GM11168 (cell line): ENCODE results near the gene SLC12A5.

Experiments used
- in situ Hi-C: fragments of 300-500 bp; cut with MboI; formaldehyde crosslinking; loops from one replicate; pipeline ENCODE4 v1.12.0; 2022; ENCODE audit warnings: low sequenced_read_pairs; ENCODE audit not compliant: unreplicated experiment

SLC12A5 gene

GRCh38 chr20:46004889-46005473 lies 24.0 kb upstream of the SLC12A5 start:
- in situ Hi-C loops: no loop called here

- in situ Hi-C loops: no loop called here
Measured at GRCh38 chr20:46006022-46006705, 22.9 kb upstream of the SLC12A5 start.

DNA sequence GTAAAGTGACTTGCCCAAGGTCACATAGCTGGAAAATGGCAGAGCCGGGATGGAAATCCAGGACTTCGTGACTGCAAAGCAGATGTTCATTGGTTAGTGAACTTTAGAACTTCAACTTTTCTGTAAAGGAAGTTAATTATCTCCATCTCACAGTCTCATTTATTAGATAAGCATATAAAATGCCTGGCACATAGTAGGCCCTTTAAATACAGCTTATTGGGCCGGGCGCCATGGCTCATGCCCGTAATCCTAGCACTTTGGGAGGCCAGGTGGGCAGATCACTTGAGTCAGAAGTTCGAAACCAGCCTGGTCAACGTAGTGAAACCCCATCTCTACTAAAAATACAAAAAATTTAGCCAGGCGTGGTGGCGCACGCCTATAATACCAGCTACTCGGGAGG lies 22.1 kb upstream of the SLC12A5 start:
- in situ Hi-C loops: no loop called here

DNA sequence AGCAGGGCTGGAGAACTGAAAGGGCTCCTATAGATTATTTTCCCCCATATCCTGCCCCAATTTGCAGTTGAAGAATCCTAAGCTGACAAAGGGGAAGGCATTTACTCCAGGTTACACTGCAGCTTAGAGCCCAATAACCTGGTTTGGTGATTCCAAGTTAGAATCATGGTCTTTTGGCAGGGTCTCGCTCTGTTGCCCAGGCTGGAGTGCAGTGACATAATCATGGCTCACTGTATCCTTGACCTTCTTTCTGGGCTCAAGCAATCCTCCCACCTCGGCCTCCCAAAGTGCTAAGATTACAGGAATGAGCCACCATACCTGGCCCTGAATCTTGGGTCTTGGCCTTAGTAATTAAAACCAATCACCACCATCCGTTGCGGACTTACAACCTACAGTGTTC lies 21.3 kb upstream of the SLC12A5 start:
- in situ Hi-C loops: no loop called here

- in situ Hi-C loops: no loop called here
Measured at GRCh38 chr20:46009816-46010215, 19.2 kb upstream of the SLC12A5 start.

DNA sequence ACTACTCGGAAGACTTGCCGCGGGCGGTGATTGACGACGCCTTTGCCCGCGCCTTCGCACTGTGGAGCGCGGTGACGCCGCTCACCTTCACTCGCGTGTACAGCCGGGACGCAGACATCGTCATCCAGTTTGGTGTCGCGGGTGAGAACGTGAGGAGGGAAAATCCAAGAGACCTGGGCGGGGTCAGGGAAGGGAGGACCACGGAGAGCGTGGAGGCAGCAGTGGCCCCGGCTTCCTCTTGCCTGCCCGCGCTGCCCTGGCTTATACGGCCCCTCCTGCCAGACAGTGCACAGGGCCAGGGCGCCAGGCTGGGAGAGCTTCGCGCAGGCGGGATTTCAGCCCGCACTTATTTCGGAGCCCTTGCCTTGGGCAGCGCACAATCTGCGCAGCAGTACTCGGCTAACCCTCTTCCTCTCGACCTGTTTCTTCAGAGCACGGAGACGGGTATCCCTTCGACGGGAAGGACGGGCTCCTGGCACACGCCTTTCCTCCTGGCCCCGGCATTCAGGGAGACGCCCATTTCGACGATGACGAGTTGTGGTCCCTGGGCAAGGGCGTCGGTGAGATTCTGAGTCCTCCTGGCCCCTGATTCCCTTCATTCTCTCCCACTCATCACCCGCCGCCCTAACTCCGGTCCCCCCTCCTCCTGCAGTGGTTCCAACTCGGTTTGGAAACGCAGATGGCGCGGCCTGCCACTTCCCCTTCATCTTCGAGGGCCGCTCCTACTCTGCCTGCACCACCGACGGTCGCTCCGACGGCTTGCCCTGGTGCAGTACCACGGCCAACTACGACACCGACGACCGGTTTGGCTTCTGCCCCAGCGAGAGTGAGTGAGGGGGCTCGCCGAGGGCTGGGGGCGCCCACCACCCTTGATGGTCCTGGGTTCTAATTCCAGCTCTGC lies 18.3 kb upstream of the SLC12A5 start:
- in situ Hi-C loops: no loop called here

DNA sequence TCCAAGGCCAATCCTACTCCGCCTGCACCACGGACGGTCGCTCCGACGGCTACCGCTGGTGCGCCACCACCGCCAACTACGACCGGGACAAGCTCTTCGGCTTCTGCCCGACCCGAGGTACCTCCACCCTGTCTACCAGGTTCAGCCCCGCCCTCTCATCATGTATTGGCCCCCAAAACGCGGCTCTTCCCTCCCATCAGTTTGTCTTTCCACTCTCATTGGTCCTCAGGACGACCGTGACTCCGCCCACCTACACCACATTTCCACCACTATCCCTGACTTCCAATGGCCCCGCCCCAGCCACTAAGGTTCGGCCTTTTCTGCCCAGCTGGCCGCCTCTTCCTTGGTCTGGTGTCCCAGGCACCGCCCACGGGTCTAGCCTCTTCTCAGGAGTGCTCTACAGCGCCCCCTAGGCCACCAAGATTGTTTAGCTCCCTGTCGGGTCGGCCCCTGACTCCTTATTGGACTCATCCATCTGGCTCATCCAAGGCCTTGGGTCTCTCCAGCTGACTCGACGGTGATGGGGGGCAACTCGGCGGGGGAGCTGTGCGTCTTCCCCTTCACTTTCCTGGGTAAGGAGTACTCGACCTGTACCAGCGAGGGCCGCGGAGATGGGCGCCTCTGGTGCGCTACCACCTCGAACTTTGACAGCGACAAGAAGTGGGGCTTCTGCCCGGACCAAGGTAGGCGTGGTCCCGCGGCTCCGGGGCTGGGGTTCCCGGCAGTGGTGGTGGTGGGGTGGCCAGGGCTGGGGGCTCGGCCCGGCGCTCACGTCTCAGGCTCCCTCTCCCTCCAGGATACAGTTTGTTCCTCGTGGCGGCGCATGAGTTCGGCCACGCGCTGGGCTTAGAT lies 17.2 kb upstream of the SLC12A5 start:
- in situ Hi-C loops: no loop called here

GRCh38 chr20:46012921-46013320 lies 16.1 kb upstream of the SLC12A5 start:
- in situ Hi-C loops: no loop called here

- in situ Hi-C loops: no loop called here
Measured at GRCh38 chr20:46013322-46013828, 15.6 kb upstream of the SLC12A5 start.

- in situ Hi-C loops: no loop called here
Measured at GRCh38 chr20:46013829-46014516, 15.0 kb upstream of the SLC12A5 start.

- in situ Hi-C loops: loop anchor here (5.0 kb wide), 1 partner anchor 78 kb away; no protein-coding TSS in a partner anchor
Measured at GRCh38 chr20:46014517-46015396, 14.3 kb upstream of the SLC12A5 start.

DNA sequence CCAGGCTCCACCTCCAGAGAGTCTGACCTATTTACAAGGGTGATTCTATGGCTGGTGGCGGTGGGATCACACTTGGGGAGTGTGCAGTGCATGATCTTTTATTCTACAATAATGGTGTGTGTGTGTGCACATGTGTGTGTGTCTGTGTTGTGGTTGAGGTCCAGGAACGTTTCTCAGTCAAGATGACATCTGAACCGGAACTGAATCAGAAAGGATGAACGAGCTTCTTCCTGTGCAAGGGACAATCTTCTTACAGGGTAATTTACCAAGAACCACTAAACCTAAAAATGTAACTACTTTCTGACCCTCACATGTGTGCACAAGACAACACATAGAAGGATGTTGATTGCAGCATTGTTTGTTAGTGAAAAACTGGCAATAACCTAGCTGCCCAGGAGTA lies 11.7 kb upstream of the SLC12A5 start:
- in situ Hi-C loops: loop anchor here (5.0 kb wide), 1 partner anchor 75 kb away; no protein-coding TSS in a partner anchor

GRCh38 chr20:46018112-46018511 lies 10.9 kb upstream of the SLC12A5 start:
- in situ Hi-C loops: loop anchor here (5.0 kb wide), 1 partner anchor 74 kb away; no protein-coding TSS in a partner anchor

DNA sequence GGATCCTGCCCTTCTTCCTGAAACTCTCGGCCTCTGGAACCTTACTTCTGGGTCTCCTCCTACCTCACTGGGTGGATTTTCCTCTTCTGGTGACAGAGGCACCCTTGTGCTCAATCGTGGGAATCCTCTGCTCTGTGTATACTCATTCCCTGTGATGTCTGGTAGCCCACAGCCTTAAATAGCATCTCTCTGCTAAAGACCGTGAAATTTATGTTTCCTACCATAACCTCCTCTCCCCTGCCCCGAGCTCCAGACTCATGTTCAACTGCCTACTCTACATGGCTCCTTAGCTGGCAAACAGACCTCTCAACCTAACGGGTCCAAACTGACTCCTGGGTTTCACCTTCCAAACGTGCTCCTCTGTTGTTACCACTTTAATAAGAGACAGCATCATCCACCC lies 10.4 kb upstream of the SLC12A5 start:
- in situ Hi-C loops: loop anchor here (5.0 kb wide), 1 partner anchor 74 kb away; no protein-coding TSS in a partner anchor

GRCh38 chr20:46020555-46020954 lies 8.5 kb upstream of the SLC12A5 start:
- in situ Hi-C loops: no loop called here

- in situ Hi-C loops: no loop called here
Measured at GRCh38 chr20:46021361-46022359, 7.4 kb upstream of the SLC12A5 start.
